HepG2 (cell line): Measurements from ENCODE around the gene CUTC. TPM values are rescaled to one million over a fixed set of nuclear protein-coding genes. Genes with fewer than 3 reads are reported as not detected.

Source experiments
- ATAC-seq: fragments of 200-7000 bp; cut with Tn5 transposase; 3 replicates; pipeline ENCODE4 v1.9.1; 2020; ENCODE audit warnings: mild to moderate bottlenecking, moderate library complexity
- BruUV-seq: library from RNA; stranded (reverse); fragments of 400-500 nt; replicated peaks from 2 replicates; lab custom pipeline; 2021; lab: Mats Ljungman, UMichigan
- CTCF ChIA-PET: fragments of 300-600 bp; formaldehyde crosslinking; extraction: SDS; loops from one replicate; lab custom pipeline; 2021; ENCODE audit warnings: low total read pairs, inconsistent platforms, low intra/inter-chr PET ratio; lab: Yijun Ruan, JAX
- POLR2A ChIA-PET: fragments of 350-600 bp; sonication (Branson Sonifier 250); formaldehyde crosslinking; loops from one replicate; lab custom pipeline; 2020; ENCODE audit warnings: antibody characterized with exemption, inconsistent platforms; lab: Yijun Ruan, JAX
- DNase-seq: peaks from one replicate; pipeline ENCODE4 v3.0.0-alpha.2; 2015; ENCODE audit warnings: low spot score
- FAIRE-seq: peaks from 3 replicates; lab custom pipeline; 2011; peaks lifted over from hg19 to GRCh38; lab: Jason Lieb, UNC
- H2AFZ ChIP-seq: one replicate; pipeline ENCODE4 v1.6.1; 2011; ENCODE audit warnings: low read length, inconsistent platforms
- H3K27ac ChIP-seq: fragments of 300-600 bp; 3 replicates; pipeline ENCODE4 v1.8.0; 2011; ENCODE audit warnings: mixed run types, mild to moderate bottlenecking, mixed read lengths, low read length, inconsistent platforms; ENCODE audit not compliant: insufficient read depth; ENCODE audit errors: extremely low read length
- H3K27me3 ChIP-seq, 2 experiments: fragments of 200-600 bp in 1 of 2; 2 replicates in 1 of 2; 3 replicates in 1 of 2; pipeline versions ENCODE4 v1.6.0 to v1.8.0; 2011; ENCODE audit warnings: low read length in 2 of 2, mild to moderate bottlenecking in 2 of 2, moderate library complexity in 2 of 2, inconsistent platforms in 1 of 2; ENCODE audit not compliant: insufficient read depth in 2 of 2, control insufficient read depth in 1 of 2
- H3K36me3 ChIP-seq, 2 experiments: fragments of 200-600 bp in 1 of 2; replicated peaks in 1 of 2; 2 replicates in 1 of 2; 3 replicates in 1 of 2; pipeline versions ENCODE4 v1.5.1 to v1.8.0; 2011; ENCODE audit warnings: low read length in 2 of 2, inconsistent platforms in 1 of 2; ENCODE audit not compliant: insufficient read depth in 2 of 2, control insufficient read depth in 1 of 2
- H3K4me1 ChIP-seq: 2 replicates; pipeline ENCODE4 v1.5.1; 2012; ENCODE audit warnings: low read length, inconsistent platforms; ENCODE audit not compliant: insufficient read depth
- H3K4me2 ChIP-seq: 2 replicates; pipeline ENCODE4 v1.6.0; 2011; ENCODE audit warnings: low read depth, low read length, inconsistent platforms
- H3K4me3 ChIP-seq, 3 experiments: fragments of 200-600 bp in 1 of 3; sonication (generic), shearing (Covaris generic) in 1 of 3; replicated peaks in 1 of 3; 2 replicates each; pipeline ENCODE4 v1.5.1; 2011 to 2016; ENCODE audit warnings: low read length in 3 of 3, inconsistent platforms in 2 of 3, low read depth in 2 of 3, mild to moderate bottlenecking in 2 of 3, control low read depth in 1 of 3, mixed read lengths in 1 of 3; ENCODE audit not compliant: insufficient read depth in 1 of 3
- H3K79me2 ChIP-seq: one replicate; pipeline ENCODE4 v1.6.1; 2011; ENCODE audit warnings: low read length, inconsistent platforms; ENCODE audit not compliant: insufficient read depth
- H3K9ac ChIP-seq: 2 replicates; pipeline ENCODE4 v1.6.0; 2011; ENCODE audit warnings: mild to moderate bottlenecking, low read depth, low read length, inconsistent platforms; ENCODE audit not compliant: insufficient read depth
- H3K9me3 ChIP-seq: 2 replicates; pipeline ENCODE4 v1.5.1; 2012; ENCODE audit warnings: mild to moderate bottlenecking, low read length
- H4K20me1 ChIP-seq: 2 replicates; pipeline ENCODE4 v1.6.0; 2011; ENCODE audit warnings: inconsistent platforms, mild to moderate bottlenecking, low read length, moderate library complexity; ENCODE audit not compliant: insufficient read depth
- AHR ChIP-seq: IDR thresholded peaks from 2 replicates; pipeline ENCODE4 v1.6.1; 2018; ENCODE audit warnings: missing genetic modification reagents, missing compliant biosample characterization
- CREB1 ChIP-seq, 2 experiments: fragments of 450-650 bp in 1 of 2; IDR thresholded peaks; 2 replicates each; pipeline ENCODE4 v1.6.1; 2016 to 2017; ENCODE audit warnings: control low read depth in 1 of 2, mild to moderate bottlenecking in 1 of 2, missing compliant biosample characterization in 1 of 2, missing genetic modification characterization in 1 of 2
- FOSL1 ChIP-seq: sonication (generic); formaldehyde crosslinking; IDR thresholded peaks from 2 replicates; pipeline ENCODE4 v1.9.0; 2021; ENCODE audit warnings: missing genetic modification reagents, borderline replicate concordance
- FOSL2 ChIP-seq: sonication (generic); formaldehyde crosslinking; IDR thresholded peaks from 2 replicates; pipeline ENCODE4 v1.4.0; 2020; ENCODE audit warnings: missing genetic modification reagents
- FOXA3 ChIP-seq: IDR thresholded peaks from 2 replicates; pipeline ENCODE4 v1.6.1; 2016; ENCODE audit warnings: missing genetic modification reagents, missing compliant biosample characterization
- KLF16 ChIP-seq, 2 experiments: sonication (generic) in 1 of 2; formaldehyde crosslinking in 1 of 2; IDR thresholded peaks; 2 replicates each; pipeline versions ENCODE4 v1.6.1 to v1.8.0; 2016 to 2023; ENCODE audit warnings: missing genetic modification reagents in 2 of 2, missing compliant biosample characterization in 1 of 2
- MAFF ChIP-seq: IDR thresholded peaks from 2 replicates; pipeline ENCODE4 v1.6.1; 2011; ENCODE audit warnings: low read depth, low read length, improper control_type of control experiment
- MAFG ChIP-seq: sonication (generic); formaldehyde crosslinking; IDR thresholded peaks from 2 replicates; pipeline ENCODE4 v1.5.1; 2020; ENCODE audit warnings: mild to moderate bottlenecking, missing genetic modification reagents
- NFE2L2 ChIP-seq: fragments of 150-350 bp; IDR thresholded peaks from 2 replicates; pipeline ENCODE4 v1.6.1; 2014; ENCODE audit warnings: low read length
- RARG ChIP-seq: sonication (generic); formaldehyde crosslinking; IDR thresholded peaks from 2 replicates; pipeline ENCODE4 v1.4.0; 2020; ENCODE audit warnings: low read depth, mild to moderate bottlenecking, missing genetic modification reagents
- SP1 ChIP-seq, 2 experiments: fragments of 450-650 bp in 1 of 2; sonication (generic) in 1 of 2; formaldehyde crosslinking in 1 of 2; IDR thresholded peaks; 2 replicates each; pipeline versions ENCODE4 v1.4.0 to v1.6.1; 2016 to 2020; ENCODE audit warnings: missing genetic modification reagents in 1 of 2
- SRSF9 ChIP-seq: fragments of 200-400 bp; formaldehyde crosslinking; IDR thresholded peaks from 2 replicates; pipeline ENCODE4 v1.6.1; 2018; ENCODE audit warnings: borderline replicate concordance, mild to moderate bottlenecking, low read depth, low read length; ENCODE audit not compliant: insufficient read depth, poor library complexity, severe bottlenecking
- TGIF2 ChIP-seq: IDR thresholded peaks from 2 replicates; pipeline ENCODE4 v1.6.1; 2016; ENCODE audit warnings: control low read depth, missing compliant biosample characterization
- ZNF367 ChIP-seq: sonication (generic); formaldehyde crosslinking; IDR thresholded peaks from 2 replicates; pipeline ENCODE4 v1.4.0; 2020; ENCODE audit warnings: missing genetic modification reagents, borderline replicate concordance
- WGBS: methylation state at CpG from one replicate; pipeline ENCODE4 v1.1.6; 2017; ENCODE audit warnings: low lambda C conversion rate; 5-methylcytosine and 5-hydroxymethylcytosine counted together
- in situ Hi-C: cut with HindIII; loops from 2 replicates; pipeline ENCODE4 v1.10.0; 2017; ENCODE audit warnings: low pct_unique_long_range_greater_than_20kb; ENCODE audit not compliant: extremely low pct_ligation_motif_present
- intact Hi-C: fragments of 100-400 bp; cut with micrococcal nuclease; formaldehyde crosslinking; loops from one replicate; pipeline ENCODE4 v1.10.0; 2022; ENCODE audit not compliant: unreplicated experiment
- polyA plus RNA-seq, 8 experiments: library from polyadenylated mRNA; depleted of rRNA in 3 of 8; stranded (reverse) in 7 of 8; unstranded in 1 of 8; fragments of >200 nt; fragmentation: Illumina TruSeq in 4 of 8; extraction: Trizol in 4 of 8; gene quantifications; 2 replicates each; pipeline versions ENCODE4 v1.2.1 to v1.2.3, GENCODE V29; 2011 to 2016; ENCODE audit warnings: low read depth in 4 of 8, missing spikeins in 1 of 8, mixed read lengths in 1 of 8; ENCODE audit not compliant: insufficient read depth in 1 of 8
- total RNA-seq, 5 experiments: library from RNA; depleted of rRNA; stranded (reverse); fragments of >200 nt; fragmentation: Illumina TruSeq; extraction: Trizol; gene quantifications; 2 replicates each; pipeline ENCODE4 v1.2.3, GENCODE V29; 2016; ENCODE audit warnings: low read depth in 1 of 5
- TF ChIP-seq, protein P1 (sequence below): sonication (generic); formaldehyde crosslinking; IDR thresholded peaks from 2 replicates; pipeline ENCODE4 v1.4.0; 2020; ENCODE audit warnings: missing genetic modification reagents

The CUTC gene
- total and polyA plus RNA-seq, 2 of the 13 experiments (the other 11 are each of a cell fraction or from before 2014, with no cell fraction given): 22.3 to 25.8 TPM

DNA sequence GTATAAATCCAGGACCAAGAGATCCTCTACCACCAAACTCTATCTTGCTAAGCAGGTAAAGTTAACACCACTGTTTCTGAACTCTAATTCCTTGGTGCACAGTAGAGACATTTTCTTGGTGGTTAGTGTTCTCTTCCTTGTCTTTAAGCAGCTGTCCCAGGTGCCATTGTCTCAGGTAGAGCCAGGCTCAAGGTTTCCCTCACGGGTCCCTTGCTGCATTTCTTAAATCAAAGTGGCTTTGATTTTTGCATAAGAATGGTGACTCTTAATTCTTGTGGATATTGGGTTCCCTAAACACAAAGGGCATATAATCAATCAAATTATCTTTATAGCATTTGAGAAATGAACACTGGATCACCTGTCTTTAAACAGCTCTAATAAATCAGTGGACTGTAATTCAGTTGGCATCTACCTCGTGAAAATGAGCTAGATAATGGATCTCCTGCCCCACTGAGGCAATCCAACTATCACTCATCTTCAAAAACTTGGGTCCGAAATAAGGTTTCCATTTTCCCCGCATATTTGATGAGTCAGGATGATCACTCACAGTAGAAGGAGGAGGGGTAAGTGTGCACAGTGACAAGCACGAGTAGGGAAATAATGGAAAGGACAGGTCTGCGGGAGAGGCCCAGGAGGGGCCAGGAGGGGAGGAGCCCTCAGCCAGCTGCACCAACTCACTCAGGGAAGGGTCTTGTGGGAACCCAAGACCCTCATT, 52.9 kb downstream of the CUTC start:
- intact Hi-C loops: no loop called here
- H3K9me3 ChIP-seq: no peaks in the 10 kb centered on the region
- peaks cover 77% of the 10 kb centered on the region for H3K4me1 ChIP-seq
- ATAC-seq (peak; percentile 19; the same call in 2 of the 3 replicates), DNase-seq (peak; percentile 59), FAIRE-seq (no peak)
- no peak overlapping the region for H2AFZ ChIP-seq
- H3K79me2 ChIP-seq: peaks cover 72% of the 10 kb centered on the region
- peak overlapping the region; percentile 73 to 98 (median 91) for H3K4me3 ChIP-seq
- peaks cover 11 to 38% of the 10 kb centered on the region in 2 experiments for H3K36me3 ChIP-seq
- CTCF ChIA-PET: no interaction called here
- POLR2A ChIA-PET: interaction anchor here (1.2 to 2.4 kb wide), 3 partner anchors 10 to 52 kb away, joined by 3 to 26 read pairs (median 3); partner anchors contain the start of genes COX15 and CUTC
- 15% methylated on average over 6 of the region's 6 CpGs for WGBS
- peak overlapping the region; percentile 94 for H3K9ac ChIP-seq
- H4K20me1 ChIP-seq: peaks cover 27% of the 10 kb centered on the region
- in situ Hi-C loops: loop anchor here (5.0 kb wide), 2 partner anchors 33 to 53 kb away; partner anchors contain the start of genes COX15 and CUTC
- BruUV-seq: no TSS peak
- peak overlapping the region; percentile 95 for H3K27ac ChIP-seq
- H3K4me2 ChIP-seq: peak overlapping the region; percentile 94
- no peaks in the 10 kb centered on the region; a peak in 1 of 5 replicates for H3K27me3 ChIP-seq
- TF ChIP-seq KLF16 (CRISPR knock-in tag; IDR thresholded peaks at IDR 0.05): 0 out of 4 replicates have a peak, but pooled peaks of 1 of the 2 experiments have one; percentile 21
- no peak for TF ChIP-seq ZNF367 (CRISPR knock-in tag)
- TF ChIP-seq RARG (CRISPR knock-in tag): no peak
- TF ChIP-seq MAFG: peak; percentile 68; the same call in 1 of the 2 replicates
- TF ChIP-seq SP1 (IDR thresholded peaks at IDR 0.05): no peak
- TF ChIP-seq SP1 (CRISPR knock-in tag; IDR thresholded peaks at IDR 0.05): no peak
- peak; percentile 50; the same call in 1 of the 2 replicates for TF ChIP-seq TGIF2 (CRISPR knock-in tag)
- TF ChIP-seq, protein P1, sequence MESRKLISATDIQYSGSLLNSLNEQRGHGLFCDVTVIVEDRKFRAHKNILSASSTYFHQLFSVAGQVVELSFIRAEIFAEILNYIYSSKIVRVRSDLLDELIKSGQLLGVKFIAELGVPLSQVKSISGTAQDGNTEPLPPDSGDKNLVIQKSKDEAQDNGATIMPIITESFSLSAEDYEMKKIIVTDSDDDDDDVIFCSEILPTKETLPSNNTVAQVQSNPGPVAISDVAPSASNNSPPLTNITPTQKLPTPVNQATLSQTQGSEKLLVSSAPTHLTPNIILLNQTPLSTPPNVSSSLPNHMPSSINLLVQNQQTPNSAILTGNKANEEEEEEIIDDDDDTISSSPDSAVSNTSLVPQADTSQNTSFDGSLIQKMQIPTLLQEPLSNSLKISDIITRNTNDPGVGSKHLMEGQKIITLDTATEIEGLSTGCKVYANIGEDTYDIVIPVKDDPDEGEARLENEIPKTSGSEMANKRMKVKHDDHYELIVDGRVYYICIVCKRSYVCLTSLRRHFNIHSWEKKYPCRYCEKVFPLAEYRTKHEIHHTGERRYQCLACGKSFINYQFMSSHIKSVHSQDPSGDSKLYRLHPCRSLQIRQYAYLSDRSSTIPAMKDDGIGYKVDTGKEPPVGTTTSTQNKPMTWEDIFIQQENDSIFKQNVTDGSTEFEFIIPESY (CRISPR knock-in tag): no peak
- no peak for TF ChIP-seq AHR (CRISPR knock-in tag)
- TF ChIP-seq FOXA3: 0 out of 2 replicates have a peak, but pooled peaks have one; percentile 6
- TF ChIP-seq SRSF9: no peak
- peak; percentile 60 for TF ChIP-seq FOSL2 (CRISPR knock-in tag)
- no peak for TF ChIP-seq FOSL1 (CRISPR knock-in tag)
- TF ChIP-seq NFE2L2: peak; percentile 67
- TF ChIP-seq MAFF: peak; percentile 87
- TF ChIP-seq CREB1 (IDR thresholded peaks at IDR 0.05): no peak
- 0 out of 2 replicates have a peak, but pooled peaks have one; percentile 19 for TF ChIP-seq CREB1 (CRISPR knock-in tag; IDR thresholded peaks at IDR 0.05)
